ENCODE data around the gene DNAJC17. TPM values are rescaled to one million over a fixed set of nuclear protein-coding genes. Genes with fewer than 3 reads are reported as not detected.

Gene DNAJC17
- total and polyA plus RNA-seq, 12 donors, result 27.4 to 174 (median 42.6) TPM

- peak overlapping the region in 1 of 5 donors; percentile 61 for H3K27ac ChIP-seq
These were observed 40.1 kb upstream of the DNAJC17 start for GRCh38 chr15:40847223-40847961.

GRCh38 chr15:40846841-40847222 lies 39.6 kb upstream of the DNAJC17 start:
- Histone ChIP-seq H3K4me3 (no peak overlapping the region), H3K27me3 (peaks cover 27% of the 10 kb centered on the region), H3K36me3 (replicated peaks in 1 of 2) (no peaks in the 10 kb centered on the region), H3K27ac (peak overlapping the region in 1 of 5 donors; percentile 61), H3K4me1 (replicated peaks in 1 of 2) (peaks cover 7 to 15% of the 10 kb centered on the region in 2 donors), H3K9me3 (replicated peaks in 1 of 3) (no peaks in the 10 kb centered on the region)
- no peak for TF ChIP-seq CTCF (IDR thresholded peaks at IDR 0.05)
- no peak for TF ChIP-seq POLR2A (IDR thresholded peaks at IDR 0.05)
- intact Hi-C loops (cut with DNase I), result no loop called here
- DNase-seq, result no peak

More at GRCh38 chr15:40847223-40847961, 40.1 kb upstream of the DNAJC17 start:
- TF ChIP-seq CTCF (IDR thresholded peaks at IDR 0.05), result no peak
- no peak for TF ChIP-seq POLR2A (IDR thresholded peaks at IDR 0.05)
- intact Hi-C loops (cut with DNase I), result no loop called here
- peak in 6 of 7 donors; percentile 20 to 56 (median 35) for DNase-seq
- H3K36me3 ChIP-seq (replicated peaks in 1 of 2), result no peaks in the 10 kb centered on the region
- H3K4me3 ChIP-seq, result no peak overlapping the region
- peaks cover 27% of the 10 kb centered on the region for H3K27me3 ChIP-seq
- WGBS, 4 donors, result 71 to 80% (median 75%) methylated on average over 7 of the region's 7 CpGs
- no peaks in the 10 kb centered on the region for H3K9me3 ChIP-seq (replicated peaks in 1 of 3)
- peaks cover 7 to 15% of the 10 kb centered on the region in 2 donors for H3K4me1 ChIP-seq (replicated peaks in 1 of 2)

- intact Hi-C loops (cut with DNase I), result no loop called here
- TF ChIP-seq CTCF (IDR thresholded peaks at IDR 0.05), result no peak
- Histone ChIP-seq H3K4me1 (replicated peaks in 1 of 2) (peaks cover 7 to 15% of the 10 kb centered on the region in 2 donors), H3K4me3 (no peak overlapping the region), H3K36me3 (replicated peaks in 1 of 2) (no peaks in the 10 kb centered on the region), H3K27ac (no peak overlapping the region), H3K9me3 (replicated peaks in 1 of 3) (no peaks in the 10 kb centered on the region), H3K27me3 (peaks cover 27% of the 10 kb centered on the region)
- no peak for DNase-seq
- 86 to 90% (median 88%) methylated on average over 6 to 8 of the region's 8 CpGs for WGBS, 4 donors
These were observed 38.4 kb upstream of the DNAJC17 start for GRCh38 chr15:40845511-40846284.

- DNase-seq, result no peak
- no peaks in the 10 kb centered on the region for H3K36me3 ChIP-seq (replicated peaks in 1 of 2)
- H3K9me3 ChIP-seq (replicated peaks in 1 of 3), result no peaks in the 10 kb centered on the region
- WGBS, 4 donors, result 52 to 68% (median 55%) methylated on average over 12 of the region's 12 CpGs
- TF ChIP-seq POLR2A (IDR thresholded peaks at IDR 0.05), result no peak
- TF ChIP-seq CTCF (IDR thresholded peaks at IDR 0.05), result no peak
- intact Hi-C loops (cut with DNase I), result no loop called here
- peaks cover 7 to 15% of the 10 kb centered on the region in 2 donors for H3K4me1 ChIP-seq (replicated peaks in 1 of 2)
- H3K27me3 ChIP-seq, result peaks cover 27% of the 10 kb centered on the region
- no peak overlapping the region for H3K27ac ChIP-seq
- H3K4me3 ChIP-seq, result peak overlapping the region in 1 of 4 donors; percentile 57
These were observed 37.8 kb upstream of the DNAJC17 start for GRCh38 chr15:40845036-40845435.
